ENCODE results near the gene SUCLG2.

DNA sequence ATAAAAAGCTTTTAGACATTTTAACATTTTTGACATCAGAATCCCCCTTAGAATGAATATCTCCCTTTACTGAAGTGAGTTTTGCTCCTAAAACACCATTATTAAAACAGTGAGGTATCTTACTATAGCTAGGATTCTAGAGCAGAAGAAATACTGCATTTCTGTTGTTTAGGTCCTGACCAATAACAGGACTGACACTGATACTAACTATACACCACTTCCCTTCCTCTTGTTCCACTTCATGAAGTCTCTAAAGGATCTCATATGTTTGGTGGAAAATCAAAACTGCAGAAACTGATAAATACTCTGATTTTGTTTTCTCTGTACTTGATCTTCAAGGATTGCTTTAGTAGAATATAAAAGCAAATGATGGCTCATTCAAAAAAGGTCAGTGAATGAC is 230.7 kb downstream of the SUCLG2 start:
- TF ChIP-seq, protein P1, sequence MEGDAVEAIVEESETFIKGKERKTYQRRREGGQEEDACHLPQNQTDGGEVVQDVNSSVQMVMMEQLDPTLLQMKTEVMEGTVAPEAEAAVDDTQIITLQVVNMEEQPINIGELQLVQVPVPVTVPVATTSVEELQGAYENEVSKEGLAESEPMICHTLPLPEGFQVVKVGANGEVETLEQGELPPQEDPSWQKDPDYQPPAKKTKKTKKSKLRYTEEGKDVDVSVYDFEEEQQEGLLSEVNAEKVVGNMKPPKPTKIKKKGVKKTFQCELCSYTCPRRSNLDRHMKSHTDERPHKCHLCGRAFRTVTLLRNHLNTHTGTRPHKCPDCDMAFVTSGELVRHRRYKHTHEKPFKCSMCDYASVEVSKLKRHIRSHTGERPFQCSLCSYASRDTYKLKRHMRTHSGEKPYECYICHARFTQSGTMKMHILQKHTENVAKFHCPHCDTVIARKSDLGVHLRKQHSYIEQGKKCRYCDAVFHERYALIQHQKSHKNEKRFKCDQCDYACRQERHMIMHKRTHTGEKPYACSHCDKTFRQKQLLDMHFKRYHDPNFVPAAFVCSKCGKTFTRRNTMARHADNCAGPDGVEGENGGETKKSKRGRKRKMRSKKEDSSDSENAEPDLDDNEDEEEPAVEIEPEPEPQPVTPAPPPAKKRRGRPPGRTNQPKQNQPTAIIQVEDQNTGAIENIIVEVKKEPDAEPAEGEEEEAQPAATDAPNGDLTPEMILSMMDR (IDR thresholded peaks at IDR 0.05) = no peak
- TF ChIP-seq POLR2A (IDR thresholded peaks at IDR 0.05) = no peak
